Stimulated activated CD8-positive, alpha-beta memory T cell treated with anti-CD3 and anti-CD28 coated beads, Interleukin-15, amount 100 ng/mL, for 1 hour (primary cell): ENCODE data around the gene ANKRD27.
"Not testable (repeated sequence)": the region's sequence is repeated elsewhere in the genome, so short reads cannot be mapped to it uniquely, and the experiment has no call there.

ENCODE experiments used
- DNase-seq: peaks from one replicate; pipeline ENCODE4 v3.0.0-alpha.2; 2020; ENCODE audit warnings: low read depth

The ANKRD27 gene

DNA sequence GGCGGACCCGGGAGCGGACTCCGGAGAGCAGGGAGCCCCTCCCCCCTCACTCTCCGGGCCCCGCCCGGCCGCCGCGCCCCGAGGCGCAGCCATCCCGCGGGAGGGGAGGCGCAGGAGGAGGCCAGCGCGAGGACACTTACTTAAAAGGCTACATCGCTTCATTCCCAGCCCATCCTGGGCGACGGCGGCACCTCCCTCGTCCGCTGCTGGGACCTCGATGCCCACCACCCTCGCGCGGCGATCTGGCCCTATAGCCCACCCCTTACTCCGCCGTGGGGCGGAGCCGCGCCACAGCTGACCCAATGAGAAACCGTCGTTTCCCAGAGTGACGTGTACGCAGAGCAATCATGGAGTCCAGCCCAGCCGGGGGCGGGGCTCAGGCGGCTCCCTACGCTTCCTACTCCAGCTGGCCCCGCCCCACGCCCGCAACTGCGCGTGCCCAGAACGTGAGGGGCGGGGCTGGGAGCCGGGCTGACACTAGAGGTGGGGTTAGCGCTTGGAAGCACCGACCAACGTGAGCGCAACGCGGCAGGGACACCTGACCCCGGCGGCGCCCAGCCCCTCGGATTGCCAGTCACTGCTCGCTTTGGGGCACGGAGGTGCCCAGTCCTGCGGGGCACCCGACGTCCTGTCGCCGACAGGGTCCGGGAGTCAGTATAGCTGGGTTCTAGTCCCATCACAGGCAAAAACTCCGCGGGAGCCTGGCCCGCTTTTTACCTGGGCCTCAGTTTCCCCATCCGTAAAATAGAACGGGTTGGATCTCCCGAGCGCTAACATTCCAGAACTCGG lies at the start of gene ANKRD27:
Gene ANKRD27 (minus strand): TSS at position 250 of the 789 bp plus-strand sequence. CDS start 16,165 bp downstream, outside the sequence.
- peak; percentile 91 for DNase-seq

DNA sequence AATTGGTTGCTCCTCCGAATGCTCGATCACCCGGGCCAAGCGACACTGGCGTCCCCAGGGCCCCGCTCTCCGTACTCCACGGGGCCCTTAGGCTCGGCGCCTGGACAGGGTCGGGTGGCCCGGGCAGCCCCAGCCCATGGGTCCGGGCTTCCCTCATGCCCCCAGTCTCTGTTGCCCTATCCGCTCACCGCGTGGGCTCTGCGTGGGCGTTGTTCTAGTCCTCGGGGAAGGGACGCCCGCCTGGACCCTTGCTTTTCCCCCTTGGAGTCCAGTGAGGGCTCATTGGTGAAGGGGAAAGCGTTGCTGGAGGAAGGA lies 45.9 kb upstream of the ANKRD27 start:
- DNase-seq, result no peak

DNA sequence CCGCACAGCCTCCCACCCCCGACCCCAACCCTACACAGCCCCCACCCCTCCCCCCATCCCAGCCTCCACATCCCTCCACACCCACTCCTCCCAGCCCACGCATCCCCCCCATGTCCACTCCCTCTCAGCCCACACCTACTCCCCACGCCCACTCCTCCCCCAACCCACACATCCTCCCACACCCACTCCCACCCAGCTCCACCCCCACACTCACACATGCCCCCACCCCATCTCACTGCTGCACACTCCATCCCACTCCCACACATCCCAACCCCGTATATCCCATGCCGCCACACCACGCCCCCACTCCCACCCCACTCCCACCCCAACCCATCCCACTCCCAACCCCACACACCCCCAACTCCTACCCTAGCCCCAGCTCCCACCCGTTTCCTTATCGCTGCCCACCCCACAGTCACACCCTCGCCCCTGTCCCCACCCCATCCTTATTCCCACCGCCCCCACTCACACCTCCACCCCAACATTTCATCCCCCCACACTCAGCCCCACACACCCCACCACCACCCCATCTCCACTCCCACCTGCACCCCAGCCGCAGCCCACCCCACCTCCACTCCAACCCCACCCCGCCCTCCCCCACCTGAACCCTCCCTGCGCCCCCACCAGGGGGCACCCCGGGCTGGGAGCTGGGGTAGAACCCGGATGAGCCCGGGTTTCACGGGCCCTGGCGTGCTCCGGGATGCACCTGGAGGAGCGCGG lies 45.4 kb upstream of the ANKRD27 start:
- no peak for DNase-seq

DNA sequence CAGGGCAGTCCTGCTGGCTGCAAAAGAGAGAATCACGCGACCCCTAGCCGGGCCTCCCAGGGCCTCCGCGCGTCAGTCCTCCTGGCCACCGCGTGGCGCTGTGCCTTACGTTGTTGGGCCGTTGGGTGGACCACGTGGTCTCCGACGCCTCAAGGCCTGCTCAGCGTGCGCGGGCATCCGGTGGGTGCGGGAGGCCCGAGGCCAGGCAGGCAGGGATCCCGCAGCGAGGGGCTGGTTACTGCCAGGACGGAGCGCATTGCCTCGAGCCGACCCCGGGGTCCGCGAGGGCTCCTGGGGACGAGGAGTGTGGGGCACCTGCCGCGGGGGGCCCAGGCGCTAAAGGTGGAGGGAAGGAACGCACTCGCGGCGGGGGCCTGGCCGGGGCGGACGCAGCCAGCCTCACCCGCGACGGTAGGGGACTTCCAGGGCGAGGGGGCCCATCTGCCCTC lies 44.7 kb upstream of the ANKRD27 start, which contains the start of gene TDRD12:
Gene TDRD12 (plus strand): TSS at position 157 of the 449 bp plus-strand sequence. CDS start 306 bp downstream, outside the sequence.
- no peak for DNase-seq

DNA sequence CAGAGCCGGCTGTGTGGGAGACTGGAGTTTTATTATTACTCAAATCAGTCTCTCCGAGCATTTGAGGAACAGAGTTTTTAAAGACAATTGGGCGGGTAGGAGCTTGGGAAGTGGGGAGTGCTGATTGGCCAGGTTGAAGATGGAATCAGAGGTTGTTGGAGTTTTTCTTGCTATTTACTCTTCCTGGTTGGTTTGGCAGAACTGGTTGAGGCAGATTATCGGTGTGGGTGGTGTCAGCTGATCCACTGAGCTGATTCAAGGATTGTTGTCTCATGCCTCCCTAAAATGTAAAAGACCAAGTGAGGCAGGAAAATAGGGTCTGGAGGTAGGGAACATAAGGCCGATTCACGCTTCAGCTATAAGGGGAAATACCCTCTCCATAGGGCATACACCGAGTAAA lies 43.3 kb upstream of the ANKRD27 start:
- no peak for DNase-seq

DNA sequence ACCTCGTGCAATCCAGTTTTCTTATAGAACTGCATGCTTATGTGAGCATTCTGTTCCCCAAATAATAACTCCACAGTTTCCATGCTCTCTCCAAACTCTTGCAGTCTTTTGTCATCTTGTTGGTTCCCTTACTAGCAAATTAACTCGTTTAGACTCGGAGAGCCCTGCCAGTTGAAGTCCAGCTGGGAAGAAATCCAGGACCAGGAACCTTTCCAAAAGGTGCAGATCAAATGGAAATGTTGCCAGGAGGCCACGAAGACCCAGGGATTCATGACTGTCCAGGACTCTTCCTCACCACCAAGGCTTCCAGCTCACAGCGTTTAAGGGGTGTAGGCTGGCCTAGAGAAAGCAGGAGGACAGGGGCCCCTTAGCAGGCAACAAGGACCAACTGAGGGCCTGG lies 42.5 kb upstream of the ANKRD27 start:
- no peak for DNase-seq

DNA sequence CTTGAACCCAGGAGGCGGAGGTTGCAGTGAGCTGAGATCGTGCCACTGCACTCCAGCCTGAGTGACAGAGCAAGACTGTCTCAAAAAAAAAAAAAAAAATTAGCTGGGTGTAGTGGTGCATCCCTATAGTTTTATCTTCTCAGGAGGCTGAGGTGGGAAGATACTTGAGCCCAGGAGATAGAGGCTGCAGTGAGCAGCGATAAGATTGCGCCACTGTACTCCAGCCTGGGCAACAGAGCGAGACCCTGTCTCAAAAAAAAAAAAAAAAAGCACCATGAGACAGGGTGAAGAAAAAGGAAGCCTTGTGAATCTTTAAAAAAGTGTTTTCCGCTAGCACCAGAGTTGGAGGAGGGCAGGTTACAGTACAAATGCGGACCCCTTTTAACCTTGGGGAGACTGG lies 41.2 kb upstream of the ANKRD27 start:
- not testable (repeated sequence) for DNase-seq

DNA sequence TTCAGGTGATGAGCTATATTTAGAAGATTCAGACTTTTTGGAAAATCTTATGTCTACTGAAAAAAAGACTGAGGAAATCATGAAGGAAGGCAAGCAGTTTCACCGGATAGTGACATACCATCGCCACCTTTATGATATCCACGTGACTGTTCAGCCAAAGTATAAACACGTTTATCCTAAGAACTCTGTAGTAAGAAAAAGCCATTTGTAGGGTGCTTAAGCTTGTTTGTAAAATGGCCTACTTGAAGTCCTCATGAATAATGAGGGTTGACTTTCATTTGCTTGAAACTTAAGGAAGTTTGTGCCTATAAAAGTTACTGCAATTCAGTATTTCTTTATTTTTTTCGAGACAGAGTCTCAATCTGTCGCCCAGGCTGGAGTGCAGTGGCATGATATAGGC lies 36.8 kb upstream of the ANKRD27 start:
- no peak for DNase-seq

DNA sequence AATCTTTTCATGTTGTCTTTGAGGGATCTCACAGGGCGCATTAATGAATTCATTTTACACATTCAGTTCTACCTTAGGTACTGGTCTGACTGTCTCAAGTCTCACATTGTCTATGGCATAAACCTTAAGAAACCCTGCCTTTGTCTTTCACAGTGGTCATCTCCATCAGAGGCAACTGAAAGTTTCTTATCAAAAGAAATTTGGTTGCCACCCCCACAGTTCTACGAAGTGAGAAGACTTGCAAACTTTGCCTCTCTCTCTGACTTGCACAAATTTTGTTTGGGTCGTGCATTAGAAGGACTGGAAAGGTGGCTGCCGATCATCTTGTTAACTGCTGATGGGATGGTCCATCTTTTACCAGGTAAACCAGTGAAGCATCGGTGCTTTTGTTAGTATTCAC lies 34.1 kb upstream of the ANKRD27 start:
- DNase-seq, result no peak

DNA sequence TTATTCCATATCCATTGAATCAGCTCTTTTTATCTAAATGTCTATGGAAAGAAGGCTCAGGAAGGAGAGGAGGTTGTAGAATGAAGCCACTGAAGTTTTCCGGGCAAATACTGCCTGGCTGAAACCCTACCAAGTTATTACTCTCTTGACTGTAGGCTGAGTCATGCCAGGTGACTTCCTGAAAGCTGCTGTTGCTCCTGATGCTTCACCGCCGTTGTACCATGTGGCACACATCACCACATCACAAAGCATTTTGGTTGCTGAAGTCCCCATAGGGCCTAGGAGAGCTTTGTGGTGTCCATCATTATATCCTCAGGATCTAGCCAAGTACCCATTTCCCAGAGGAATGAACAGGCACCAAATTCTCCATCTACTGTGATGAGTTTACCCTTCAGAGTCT lies 33.5 kb upstream of the ANKRD27 start:
- DNase-seq, result no peak

DNA sequence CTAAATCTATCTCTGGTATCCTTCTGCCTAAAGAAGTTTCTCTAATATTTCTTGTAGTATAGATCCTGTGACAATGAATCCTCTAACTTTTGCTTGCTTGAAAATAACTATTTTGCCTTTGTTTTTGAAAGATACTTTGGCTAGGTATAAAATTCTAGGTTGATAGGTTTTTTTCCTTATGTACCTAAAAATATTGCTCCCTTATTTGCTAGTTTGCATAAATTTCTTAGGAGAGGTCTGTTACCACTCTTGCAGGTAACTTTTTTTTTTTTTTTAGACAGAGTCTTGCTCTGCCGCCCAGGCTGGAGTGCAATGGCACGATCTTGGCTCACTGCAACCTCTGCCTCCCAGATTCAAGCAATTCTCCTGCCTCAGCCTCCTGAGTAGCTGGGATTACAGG lies 29.0 kb upstream of the ANKRD27 start:
- not testable (repeated sequence) for DNase-seq

DNA sequence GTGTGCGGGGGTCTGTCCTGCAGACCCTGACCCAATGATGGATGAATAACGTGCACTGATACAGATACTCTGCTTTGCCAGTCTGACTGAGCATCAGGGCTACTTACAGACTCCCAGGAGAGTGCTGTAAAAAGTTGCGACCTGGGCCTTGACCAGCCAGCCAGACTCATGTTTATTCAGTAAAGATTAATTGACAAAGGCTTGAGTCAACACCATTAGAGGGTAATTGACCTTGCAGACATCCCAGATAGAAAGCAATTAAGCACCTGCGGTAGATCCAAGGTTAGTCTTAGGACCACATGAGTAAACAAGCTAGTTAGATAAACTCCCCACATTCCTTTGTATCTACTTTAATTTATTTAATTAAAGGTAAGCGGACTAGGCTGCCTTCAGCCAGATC lies 27.0 kb upstream of the ANKRD27 start:
- DNase-seq, result no peak

DNA sequence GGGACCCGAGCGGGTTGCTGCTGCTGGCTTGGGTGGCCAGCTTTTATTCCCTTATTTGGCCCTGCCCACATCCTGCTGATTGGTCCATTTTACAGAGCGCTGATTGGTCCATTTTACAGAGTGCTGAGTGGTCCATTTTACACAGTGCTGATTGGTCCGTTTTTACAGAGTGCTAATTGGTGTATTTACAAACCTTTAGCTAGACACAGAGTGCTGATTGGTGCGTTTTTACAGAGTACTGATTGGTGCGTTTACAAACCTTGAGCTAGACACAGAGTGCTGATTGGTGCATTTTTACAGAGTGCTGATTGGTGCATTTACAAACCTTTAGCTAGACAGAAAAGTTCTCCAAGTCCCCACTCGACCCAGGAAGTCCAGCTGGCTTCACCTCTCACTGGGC lies 25.1 kb upstream of the ANKRD27 start:
- DNase-seq, result not testable (repeated sequence)

DNA sequence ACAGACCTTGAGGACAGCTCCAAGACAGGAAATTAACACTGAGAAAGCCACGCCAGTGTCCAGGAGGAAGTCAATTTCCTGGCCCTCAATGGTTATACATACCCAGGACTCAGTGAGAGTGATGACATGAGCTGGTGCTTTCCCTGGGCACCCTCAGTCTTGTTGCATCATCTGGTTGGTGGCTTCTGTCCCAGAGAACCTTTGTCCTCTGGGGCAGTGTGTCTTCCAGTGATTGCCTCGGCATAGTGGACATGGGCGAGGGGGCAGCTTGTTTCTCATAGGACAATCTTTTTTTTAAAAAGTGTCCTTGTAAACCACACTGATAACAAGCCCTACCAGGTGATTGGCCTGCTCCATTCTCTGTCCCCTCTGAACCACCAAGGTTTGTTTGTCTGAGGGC lies 21.8 kb upstream of the ANKRD27 start:
- not testable (repeated sequence) for DNase-seq

DNA sequence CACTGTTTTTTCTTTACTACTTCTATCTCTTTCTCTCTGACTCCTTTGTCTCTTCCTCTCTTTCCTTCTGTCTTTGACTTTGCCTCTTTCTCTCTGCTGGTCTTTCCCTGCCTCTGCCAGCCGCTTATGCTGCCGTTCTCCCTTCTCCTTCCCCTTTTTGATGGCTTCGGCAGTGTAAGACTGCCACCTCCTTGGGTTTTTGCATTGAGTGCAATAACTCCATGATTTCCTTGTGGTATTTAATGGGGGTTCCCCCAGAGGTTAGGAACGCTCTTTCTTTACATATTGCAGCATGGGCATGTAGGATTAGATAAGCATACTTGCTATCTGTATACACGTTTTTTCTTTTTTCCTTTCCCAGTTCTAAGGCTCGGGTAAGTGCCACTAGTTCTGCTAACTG lies 20.5 kb upstream of the ANKRD27 start:
- not testable (repeated sequence) for DNase-seq

DNA sequence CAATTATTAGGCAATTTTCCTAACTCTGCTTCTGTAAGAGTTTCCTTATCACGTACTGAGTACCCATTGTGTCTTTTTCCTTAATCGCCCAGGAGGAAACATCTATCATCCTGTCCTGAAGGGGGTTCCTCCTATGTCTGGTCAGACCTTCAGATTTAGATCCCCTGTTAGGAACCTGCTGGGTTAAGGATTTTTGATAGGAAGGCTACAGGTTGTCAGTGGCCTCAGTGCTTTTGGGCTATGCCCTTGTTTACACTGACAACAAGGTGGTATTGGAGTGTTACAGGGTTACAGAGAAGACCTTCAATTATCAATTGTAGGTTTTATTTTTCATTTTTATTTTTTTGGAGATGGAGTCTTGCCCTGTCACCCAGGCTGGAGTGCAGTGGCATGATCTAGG lies 19.9 kb upstream of the ANKRD27 start:
- not testable (repeated sequence) for DNase-seq

DNA sequence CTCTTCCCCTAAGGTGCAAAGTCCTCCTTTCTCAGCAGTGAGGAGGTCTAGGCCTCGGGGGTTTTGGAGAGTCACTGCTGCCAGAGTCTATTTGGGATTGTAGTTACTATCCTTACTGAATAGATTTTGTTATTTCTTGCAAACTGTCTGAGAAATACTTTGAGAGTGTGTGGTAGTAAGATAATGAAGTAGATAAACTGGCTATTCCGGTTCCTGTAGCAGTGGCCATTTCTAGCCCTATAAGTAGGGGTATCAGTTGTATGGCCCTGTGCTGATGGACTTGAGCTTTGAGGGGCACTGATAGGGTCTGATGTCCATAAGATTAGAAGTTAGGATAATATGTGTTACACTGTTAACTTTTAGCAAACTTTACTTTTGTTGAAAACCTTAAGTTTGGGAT lies 19.3 kb upstream of the ANKRD27 start:
- not testable (repeated sequence) for DNase-seq

DNA sequence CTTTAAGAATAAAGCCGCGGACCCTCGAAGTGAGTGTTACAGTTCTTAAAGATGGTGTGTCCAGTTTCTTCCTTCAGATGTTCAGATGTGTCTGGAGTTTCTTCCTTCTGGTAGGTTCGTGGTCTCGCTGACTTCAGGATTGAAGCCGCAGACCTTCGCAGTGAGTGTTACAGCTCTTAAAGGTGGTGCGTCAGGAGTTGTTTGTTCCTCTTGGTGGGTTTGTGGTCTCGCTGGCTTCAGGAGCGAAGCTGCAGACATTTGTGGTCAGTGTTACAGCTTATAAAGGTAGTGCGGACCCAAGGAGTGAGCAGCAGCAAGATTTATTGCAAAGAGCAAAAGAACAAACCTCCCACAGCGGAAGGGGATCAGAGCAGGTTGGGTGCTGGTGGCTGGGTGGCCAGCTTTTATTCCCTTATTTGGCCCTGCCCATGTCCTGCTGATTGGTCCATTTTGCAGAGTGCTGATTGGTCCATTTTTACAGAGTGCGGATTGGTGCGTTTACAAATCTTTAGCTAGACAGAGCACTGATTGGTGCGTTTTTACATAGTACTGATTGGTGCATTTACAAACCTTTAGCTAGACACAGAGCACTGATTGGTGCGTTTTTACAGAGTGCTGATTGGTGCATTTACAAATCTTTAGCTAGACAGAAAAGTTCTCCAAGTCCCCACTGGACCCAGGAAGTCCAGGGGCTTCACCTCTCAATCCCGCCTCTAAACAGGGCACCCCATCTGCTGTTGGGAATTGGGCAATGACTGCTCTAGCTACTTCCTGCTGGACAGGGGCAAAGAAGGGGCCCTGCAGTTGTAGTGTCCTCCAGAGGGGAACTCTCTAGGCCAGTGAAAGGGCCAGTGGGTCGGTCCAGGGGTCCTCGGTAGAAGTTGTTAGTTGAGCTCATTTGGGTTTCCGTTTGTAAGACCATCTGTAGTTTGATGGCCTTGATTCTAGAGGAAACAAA lies 18.4 kb upstream of the ANKRD27 start:
- not testable (repeated sequence) for DNase-seq

DNA sequence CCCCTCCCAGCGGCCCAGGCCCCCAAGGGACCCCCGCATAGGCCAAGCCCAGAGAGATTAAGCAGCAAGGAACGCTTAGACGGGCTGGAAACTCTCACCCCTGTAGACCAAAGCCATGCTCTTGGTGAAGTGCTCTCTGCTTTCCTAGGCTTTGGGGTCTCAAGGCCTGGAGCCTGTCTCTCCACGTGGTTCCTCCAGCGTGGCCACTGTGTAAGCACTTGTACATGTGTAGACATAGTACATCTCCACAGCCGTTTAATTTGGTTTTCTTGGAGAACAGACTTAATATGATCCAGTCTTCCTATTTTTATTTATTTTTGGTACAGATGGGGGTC lies 17.7 kb upstream of the ANKRD27 start:
- DNase-seq, result no peak

DNA sequence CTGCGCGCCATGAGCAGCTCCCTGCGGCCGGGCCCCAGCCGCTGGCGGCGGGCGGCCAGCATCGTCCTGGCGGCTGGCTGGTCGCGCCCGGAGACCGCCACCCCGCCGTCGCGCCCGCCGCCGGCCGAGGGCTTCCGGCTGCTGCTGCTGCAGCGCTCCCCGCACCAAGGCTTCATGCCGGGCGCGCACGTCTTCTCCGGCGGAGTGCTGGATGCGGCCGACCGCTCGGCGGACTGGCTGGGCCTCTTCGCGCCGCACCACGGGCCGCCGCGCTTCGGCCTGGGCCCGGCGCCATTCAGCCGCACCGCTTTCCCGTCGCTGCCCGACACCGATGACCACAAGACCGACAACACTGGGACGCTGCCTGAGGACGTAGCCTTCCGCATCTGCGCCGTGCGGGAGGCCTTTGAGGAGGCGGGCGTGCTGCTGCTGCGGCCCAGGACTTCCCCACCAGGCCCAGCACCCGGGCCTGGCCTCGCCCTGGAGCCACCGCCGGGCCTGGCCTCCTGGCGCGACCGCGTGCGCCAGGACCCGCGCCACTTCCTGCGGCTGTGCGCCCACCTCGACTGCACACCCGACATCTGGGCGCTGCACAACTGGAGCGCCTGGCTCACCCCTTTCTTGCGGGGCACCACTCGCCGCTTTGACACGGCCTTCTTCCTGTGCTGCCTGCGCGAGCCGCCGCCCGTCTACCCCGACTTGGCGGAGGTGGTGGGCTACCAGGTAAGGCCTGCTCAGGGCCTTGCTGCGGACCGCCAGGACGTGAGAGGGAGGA lies 17.2 kb upstream of the ANKRD27 start:
- no peak for DNase-seq

DNA sequence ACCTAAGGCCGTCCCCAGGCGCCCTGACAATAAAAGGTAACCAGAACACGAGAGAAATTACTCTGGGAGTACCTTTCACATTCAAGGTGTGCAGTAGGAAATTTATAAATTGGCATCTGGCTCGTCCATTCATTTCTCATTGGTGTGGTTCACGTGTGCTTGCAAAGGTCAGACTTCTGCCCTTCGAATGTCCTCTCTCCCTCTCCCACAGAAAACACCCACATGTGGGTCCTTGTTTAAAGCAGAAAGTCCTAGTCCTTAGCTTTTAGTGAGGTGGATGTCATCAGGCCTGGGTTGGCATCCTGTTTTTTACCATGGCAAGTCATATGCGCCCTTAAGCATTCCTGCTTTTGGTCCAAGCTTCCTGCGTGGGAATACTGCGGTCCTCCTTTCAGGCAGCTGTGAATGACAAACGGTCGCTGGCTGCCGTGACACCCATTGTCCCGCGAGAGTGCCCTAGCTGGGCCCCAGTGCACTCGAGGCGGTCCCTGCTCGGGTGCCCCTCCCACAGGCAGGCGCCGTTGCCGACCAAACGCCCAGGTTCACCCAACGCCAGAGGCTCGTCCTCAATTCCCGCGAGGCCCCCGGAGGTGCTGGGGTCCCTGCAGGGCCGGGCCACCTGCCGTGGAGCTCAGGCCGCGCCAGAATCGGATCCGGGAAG lies 16.4 kb upstream of the ANKRD27 start, which contains the start of gene NUDT19:
Gene NUDT19 (plus strand): TSS at position 531 of the 661 bp plus-strand sequence. CDS start 140 bp downstream, outside the sequence.
- DNase-seq, result peak; percentile 43
